ENCODE results near the gene QKI.

The QKI gene

DNA sequence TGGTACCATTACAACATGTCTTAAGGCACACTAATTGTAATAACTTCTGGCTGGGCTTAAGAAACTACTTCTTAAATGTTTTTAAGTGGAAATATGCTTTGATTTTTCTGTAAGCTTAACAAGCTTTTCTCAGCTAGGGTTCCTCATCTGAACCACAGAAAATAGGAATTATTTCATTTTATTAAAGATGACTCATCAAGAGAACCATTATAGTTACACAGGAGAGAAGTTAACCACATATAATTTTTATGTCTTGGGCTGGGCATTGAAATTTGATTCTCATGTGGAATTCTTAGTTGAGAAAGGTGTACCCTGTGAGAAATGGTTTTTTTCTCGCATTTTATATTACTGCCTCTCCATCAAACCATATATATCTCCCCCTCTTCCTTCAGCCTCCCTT, 75.1 kb downstream of the QKI start:
- DNase-seq (ENCODE audit: low read depth), result peak; percentile 5

DNA sequence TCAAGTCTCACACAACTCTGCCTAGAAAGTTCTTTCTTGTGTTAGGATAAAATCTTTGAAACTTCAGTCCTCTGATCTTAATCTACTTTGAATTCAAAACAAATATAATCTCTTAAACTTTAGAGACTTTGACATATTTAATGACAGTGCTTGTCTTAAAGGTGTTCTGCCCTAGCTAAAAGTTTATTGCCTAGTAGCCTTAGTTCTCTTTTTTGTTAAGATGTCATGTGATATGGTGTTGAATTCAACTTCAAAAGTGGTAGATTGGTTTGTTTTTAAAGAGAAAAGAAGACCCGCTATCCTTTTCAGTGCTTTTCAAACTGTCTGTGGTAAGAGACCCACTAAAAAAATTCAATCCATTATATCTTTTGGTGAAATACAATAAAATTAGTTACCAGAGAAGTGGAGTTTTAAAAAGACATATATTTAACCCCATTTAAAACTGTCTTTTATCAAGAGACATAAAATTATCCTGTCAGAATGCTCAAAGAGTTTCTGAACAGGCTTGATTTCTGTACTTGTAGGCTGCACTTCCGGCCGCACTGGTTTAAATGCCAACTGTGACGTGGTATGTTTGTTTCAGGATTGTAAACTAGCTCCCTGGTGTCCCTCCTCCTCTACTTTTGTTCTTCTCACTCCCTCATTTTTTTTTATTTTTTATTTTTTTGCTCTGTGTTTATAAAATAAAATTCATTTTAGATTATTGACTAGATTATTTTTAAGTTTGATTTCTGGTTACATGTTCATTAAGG, 76.5 kb downstream of the QKI start:
- peak; percentile 9 for DNase-seq (ENCODE audit: low read depth)

DNA sequence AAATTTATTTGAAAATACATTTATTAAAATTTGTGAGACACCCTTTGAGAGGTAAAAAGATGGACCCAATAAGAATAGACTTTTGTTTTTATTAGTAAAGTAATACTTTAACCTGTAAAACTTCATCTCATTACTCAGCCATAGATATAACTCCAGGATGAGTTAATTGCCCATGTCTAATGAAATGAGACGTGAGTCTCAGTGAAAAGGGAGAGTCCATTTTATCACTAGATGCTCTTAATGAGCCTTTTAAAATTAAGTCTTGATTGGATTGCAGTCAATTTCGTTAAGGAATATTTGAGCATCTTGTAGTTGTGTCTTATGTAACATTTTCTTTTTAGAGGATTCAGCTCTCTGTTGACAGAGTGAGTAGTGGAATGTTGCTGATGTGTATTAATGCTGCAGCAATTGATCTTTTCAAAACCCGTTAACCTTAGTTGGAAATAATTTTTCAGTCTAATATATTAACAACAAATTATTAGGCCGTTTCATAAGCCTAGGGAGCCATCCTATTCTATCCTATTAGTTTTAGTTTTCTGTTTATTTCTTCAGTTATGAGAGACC, 77.3 kb downstream of the QKI start:
- no peak for DNase-seq (ENCODE audit: low read depth)

DNA sequence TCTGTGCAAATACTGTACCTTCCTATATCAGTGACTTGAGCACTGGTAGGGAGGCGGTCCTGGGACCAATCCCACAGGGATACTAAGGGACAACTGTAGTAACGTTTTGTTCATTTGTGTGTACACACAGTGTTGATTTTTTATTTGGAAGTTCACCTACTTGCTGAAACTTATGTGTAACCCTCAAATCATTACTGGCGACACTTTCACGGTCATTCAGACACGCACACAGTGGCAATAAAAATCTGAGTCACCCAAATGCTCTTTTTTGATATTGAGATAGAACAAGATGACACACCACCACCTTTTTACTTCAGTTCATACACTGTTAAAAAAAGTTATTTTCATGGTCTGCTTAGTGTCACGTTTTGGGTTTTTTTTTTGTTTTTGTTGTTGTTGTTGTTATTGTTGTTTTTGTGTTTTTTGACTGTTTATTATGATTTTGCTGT, 79.8 kb downstream of the QKI start:
- peak; percentile 13 for DNase-seq (ENCODE audit: low read depth)

DNA sequence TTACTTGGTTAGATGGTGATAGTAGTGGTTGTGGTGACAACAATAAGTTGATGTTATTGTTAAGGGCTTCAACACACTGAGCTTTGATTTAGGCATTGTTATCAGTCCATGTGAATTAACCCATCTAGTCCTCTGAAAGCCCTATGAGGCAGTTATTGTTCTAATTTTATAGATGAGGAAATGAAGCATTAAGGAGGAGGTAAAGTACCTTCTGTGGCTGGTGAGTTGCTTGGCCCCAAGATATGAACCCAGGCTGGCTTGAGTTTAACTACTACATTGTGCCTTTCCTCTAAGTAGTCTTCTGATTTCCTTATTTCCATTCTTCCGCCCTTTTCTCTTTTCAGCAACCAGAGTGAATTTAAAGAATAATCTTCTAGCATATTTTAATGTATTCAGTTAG, 81.7 kb downstream of the QKI start:
- no peak for DNase-seq (ENCODE audit: low read depth)

DNA sequence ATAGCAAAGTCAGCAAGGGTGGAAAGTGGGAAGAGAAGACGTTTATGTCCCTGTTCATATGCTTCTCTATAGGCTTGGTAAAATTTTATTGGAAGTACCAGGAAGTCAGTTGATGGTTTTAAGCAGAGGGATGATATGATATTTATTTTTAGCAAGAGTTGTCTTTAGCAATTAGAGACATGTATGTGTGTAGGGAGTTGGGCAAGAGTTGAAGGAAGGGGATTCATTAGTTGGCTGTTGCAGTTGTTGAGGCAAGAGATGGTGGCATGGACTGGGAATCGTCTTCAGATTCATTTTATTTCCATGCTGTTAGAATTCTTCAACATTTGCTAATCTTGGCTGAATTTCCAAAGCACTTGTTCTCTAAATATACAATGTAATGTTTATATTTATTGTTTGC, 85.6 kb downstream of the QKI start:
- DNase-seq (ENCODE audit: low read depth), result no peak

DNA sequence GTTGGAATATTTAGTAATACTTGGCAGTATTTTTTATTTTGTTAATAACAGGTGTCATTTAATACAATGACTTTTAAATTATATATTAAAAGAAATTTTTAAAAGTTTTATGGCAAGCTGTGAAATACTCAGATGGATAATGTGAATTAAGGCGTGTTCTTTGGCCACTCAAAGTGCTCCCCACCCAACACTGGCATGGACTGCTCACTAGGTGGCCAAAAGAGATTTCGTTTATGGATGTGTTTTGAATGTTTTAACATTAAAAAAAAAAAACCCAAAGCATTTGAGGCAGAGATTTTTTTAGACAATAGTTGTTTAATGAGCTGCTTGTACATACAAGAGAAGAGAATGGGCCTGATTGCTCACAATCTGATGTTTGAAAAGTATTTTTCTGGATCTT, 86.5 kb downstream of the QKI start:
- DNase-seq (ENCODE audit: low read depth), result no peak

DNA sequence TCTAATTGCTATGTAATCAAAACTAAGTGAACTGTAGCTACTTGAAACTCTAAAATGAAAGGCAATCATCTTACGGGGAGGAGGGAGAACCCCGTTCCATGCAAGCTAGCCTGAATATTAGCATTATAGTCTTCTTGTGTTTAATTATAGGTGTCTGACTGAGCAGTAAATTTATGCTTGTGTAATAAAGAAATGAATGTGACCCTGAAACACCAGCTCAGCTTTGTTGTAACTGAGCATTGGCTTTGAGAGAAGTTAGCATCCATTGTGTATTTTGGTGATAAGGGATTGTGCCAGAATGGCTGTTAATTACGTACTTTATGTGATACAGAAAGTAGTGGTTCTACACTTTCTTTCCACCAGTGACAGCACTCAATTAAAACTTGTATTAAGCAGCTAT, 86.9 kb downstream of the QKI start:
- DNase-seq (ENCODE audit: low read depth), result no peak

DNA sequence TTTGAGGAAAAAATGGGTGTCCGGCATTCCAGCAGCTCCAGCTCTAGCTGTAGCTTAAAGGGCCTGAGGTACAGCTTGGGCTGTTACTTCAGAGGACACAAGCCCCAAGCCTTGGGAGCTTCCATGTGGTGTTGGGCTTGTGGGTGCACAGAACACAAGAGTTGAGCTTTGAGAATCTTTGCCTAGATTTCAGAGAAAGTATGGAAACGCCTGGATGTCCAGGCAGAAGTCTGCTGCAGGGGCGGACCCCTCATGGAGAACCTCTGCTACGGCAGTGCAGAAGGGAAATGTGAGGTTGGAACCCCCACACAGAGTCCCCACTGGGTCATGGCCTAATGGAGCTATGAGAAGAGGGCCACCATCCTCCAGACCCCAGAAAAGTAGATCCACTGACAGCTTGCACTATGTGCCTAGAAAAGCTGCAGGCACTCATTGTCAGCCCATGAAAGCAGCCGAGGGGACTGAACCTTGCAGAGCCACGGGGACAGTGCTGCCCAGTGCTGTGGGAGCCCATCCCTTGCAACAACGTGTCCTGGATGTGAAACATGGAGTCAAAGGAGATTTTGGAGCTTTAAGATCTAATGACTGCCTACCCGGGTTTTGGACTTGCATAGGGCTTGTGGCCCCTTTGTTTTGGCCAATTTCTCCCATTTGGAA, 90.6 kb downstream of the QKI start:
- DNase-seq (ENCODE audit: low read depth), result no peak

DNA sequence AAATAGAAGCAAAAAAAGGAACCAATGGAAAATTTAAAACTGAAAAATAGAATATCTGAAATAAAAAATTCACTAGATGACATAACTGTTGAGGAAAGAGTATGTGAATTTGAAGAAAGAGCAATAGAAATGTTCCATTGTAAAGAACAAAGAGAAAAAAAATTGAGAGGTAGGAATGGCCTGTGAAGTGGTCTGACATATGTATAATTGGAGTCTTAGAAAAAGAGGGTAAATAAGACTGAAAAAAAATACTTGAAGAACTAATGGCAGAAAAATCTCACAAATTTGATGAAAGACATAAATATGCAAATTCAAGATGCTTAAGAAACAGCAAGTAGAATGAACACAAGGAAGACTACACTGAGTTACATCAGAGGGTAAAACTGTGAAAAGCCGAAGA, 93.4 kb downstream of the QKI start:
- no peak for DNase-seq (ENCODE audit: low read depth)

DNA sequence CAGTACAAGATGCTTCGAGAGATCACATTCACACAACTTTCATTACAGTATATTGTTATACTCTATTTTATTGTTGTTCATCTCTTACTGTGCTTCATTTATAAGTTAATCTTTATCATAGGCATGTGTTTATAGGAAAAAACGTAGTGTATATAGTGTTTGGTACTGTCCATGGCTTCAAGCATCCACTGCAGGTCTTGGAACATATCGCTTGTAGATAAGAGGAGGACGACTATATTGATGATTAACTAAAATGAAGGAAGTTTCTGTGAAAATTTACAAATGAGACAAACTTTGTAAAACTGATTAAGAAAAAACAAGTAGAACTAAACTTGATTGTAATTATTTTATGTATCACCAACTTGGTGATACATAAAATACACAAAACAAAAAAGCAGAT, 98.5 kb downstream of the QKI start:
- no peak for DNase-seq (ENCODE audit: low read depth)

DNA sequence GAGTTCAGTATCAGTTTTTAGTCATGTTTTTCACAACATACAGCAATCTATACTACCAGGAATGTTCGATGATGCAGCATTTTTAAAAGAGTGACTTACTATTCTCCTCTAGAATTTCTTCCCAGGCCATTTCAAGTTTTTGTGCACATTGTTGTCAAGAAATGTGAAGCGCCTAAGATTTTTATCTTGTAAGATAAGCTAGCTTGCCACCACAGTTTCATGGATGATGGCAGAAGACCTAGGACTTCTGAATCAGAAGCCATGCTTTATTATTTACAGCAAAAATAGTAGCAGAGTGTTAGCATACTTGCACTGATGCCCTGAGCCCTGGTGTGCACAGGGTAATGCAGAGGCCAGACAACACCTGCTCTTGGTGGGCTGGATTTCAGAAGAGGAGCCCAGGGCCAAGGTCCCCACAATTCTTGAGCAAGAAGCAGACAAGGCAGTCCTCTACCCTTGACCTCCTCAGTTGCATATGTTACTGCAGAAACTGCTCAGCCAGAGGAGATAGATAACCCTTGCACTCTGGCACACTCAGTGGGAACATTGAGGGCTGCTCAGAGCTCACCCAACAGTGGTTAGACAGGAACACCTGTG, 99.2 kb downstream of the QKI start:
- no peak for DNase-seq (ENCODE audit: low read depth)

DNA sequence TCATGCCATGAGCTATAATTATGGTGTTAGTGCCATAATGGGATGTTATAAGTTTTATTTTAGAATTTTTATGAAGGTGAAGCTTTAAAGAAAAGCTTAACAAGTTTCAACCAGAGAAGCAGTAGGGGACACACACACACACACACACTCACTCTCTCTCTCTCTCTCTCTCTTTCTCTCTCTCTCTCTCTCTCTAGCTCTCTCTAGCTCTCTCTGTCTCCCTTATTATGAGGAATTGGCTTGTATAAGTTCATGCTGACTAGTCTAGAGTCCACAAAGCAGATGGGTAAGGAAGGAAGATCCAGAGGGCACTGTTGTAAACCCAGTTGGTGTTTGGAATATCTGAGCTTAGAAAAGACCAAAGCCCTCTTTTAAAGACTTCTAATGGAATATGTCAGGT, 102.4 kb downstream of the QKI start:
- DNase-seq (ENCODE audit: low read depth), result no peak

DNA sequence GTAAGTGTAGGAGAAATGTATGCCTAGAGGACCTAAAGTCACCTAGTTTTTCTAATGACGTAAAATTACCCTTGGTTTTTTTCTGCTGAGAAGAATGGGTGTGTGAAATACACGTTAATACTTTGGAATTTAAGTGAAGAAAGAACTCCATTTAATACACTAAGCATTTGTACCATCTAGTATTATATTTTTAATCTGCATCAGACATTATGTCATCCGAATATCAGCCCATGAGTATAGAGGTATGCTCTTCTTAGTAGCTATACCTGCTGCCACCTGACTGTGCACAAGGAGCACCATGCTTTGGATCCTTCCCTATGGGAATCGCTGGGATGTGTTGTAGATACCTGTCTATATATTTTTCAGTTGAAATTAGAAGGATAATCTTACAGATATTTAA, 106.4 kb downstream of the QKI start:
- no peak for DNase-seq (ENCODE audit: low read depth)

DNA sequence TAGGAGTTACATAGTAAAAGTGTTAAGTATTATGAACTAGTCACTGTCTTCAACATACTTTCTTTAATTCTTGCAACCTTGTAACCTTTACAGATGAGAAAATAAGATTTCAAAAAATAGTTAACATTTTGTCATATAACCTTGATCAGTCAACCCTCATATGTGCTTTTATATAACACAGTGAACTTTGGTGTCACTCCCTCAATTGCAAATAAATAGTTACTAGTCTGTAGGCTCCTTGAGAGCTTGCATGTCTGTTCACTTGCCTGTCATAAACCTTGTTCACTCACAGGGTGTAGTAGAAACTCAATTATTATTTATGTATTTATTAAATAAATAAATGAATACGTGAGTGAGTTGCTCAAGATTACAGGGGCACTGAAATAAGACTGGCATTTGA, 107.5 kb downstream of the QKI start:
- DNase-seq (ENCODE audit: low read depth), result no peak

DNA sequence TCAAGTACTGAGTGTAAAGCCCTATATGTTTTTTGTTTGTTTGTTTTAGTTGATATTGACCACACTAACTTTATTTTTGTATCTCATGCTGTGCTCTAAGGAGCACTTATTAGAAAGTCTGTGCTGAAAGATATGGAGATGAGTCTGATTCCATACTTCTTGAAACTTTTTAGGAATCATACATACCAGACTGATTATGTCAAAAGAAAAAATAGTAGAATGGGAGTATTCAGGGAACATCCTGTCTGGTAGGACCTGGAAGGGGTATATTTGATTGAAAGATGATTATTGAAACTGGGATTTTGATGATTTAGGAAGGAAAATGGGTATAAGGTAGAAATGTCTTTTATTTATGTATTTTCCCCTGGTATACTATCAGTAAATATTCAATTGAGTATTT, 111.4 kb downstream of the QKI start:
- no peak for DNase-seq (ENCODE audit: low read depth)

DNA sequence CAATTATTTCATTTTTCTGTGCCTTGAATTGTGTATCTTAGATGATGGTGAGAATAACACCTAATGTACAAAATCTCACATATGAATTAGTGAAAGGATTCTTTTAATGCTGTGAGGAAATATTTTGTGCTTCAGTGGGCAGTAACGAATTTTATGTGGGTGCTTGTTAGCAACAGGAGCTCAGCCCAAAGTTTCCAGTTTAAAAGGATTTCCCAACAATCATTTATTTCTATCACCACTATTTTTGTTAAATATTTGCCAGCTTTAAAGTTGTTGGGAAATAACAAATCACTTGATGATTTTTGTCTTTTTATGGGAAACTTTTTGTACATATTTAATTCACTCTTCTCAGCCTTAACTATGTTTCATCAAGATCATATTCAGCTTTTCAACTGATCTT, 111.8 kb downstream of the QKI start:
- no peak for DNase-seq (ENCODE audit: low read depth)

DNA sequence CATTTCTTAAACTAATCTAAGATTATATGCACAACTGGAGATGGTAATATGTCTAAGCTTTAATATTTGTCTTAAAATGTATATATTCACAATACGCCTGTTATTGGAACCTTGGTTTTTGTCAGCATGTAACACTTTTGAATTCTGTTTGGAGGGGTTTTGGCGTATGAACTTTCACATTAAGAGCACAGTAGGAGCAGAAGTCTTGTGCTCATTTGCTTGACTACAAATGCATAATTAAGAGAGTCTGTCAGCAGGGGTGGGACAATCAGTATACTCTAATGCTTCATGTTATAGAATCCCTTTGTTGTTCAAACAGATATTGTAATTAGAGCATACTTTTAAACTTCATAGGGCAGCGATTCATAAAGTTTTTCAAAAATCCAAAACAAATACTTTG, 112.8 kb downstream of the QKI start:
- no peak for DNase-seq (ENCODE audit: low read depth)

DNA sequence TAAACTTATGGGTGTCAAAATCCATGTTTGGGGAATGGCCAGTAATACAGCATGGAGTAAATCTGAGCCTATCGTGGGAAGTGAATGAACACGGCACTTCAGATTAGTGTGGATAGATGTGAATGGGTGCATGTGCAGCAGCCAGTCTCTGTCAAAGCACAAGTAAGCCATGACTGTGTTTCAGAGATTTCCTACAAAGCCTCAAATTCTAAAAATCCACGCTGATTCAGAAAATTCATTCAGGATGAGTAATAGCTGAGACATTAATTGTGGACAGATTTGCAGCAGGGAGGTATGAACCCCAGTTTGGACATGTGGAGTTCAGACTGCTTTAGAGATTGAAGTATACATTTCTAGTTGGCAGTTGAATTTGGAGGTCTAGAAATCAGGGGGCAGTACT, 115.1 kb downstream of the QKI start:
- peak; percentile 76 for DNase-seq (ENCODE audit: low read depth)

DNA sequence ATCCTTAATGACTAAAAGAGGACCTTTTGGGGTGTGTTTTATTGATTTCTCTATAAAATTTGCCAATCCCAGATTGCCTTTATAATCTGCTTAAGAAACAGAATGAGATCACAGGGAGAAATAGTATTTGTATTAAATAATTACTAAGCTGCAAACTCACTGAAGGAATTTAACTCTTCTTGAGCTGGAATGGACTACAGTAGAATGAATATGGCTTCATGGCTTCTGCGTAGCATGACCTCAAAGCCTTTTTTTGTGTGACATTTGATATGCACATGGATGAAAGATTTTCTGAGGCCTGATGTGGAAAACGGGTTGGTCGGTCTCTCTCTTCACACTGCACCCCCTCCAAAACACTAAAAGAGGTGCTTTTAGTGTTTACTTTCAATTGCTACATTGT, 115.9 kb downstream of the QKI start:
- DNase-seq (ENCODE audit: low read depth), result no peak

DNA sequence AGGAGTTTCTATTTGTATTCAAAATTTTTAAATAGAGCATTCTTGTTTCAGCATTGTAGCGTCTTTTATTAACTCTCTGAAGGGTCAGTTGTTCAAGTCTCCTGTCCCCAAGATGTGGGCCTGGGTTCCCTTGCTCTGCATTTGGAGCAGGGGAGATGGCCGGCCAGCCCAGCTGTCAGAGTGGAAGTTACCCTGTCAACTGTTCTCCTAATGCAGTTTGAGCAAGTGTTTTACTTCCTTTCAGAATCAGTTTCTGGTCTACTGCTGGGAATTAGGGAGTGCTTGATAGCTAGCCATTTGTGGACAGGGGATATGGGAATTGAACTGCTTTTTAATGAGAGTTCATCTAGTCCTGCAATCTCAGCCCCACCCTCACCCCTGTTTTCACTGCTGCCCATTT, 116.6 kb downstream of the QKI start:
- DNase-seq (ENCODE audit: low read depth), result no peak

DNA sequence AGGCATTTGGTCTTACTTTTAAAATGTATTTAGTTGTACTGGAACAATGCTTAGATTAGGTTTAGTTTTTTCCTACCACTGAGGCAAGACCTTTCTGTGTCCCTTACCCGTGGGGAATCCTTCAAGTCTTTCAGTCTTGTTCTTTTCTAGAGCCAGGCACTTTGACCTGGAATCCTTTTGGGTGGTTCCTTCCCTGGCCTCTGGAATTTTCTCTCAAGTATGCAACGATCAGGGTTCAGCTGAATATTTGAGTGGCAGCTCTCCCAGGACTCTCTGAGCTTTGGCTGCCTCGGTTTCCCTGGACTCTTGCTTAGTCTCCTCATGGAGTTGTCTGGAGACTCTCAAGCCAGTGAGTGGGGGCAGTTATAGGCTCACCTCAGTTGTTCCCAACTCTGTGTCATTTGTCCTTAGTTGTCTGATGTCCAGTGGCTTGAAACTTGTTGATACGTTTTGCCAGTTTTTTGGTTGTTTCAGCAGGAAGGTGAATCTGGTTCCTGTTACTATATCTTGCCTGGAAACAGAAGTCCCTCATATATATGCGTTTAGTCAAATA, 118.1 kb downstream of the QKI start:
- no peak for DNase-seq (ENCODE audit: low read depth)

DNA sequence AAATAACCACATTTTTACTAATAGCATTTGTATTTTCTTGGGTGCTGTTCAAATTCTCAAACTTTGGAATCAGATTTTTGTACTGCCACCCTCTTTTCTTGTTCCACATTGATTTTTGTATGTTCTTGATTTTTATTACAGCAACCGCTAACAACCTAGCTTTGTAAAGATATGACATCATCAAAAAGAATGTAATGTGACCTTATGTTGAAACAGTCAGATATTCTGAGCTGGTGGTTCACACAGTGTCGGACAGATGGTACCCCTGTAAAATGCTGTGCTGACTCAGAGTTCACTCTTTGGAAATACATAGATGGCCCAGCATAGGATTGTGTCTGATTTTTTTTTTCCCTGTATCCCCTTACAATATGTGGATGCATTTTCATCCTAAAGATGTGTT, 118.9 kb downstream of the QKI start:
- DNase-seq (ENCODE audit: low read depth), result peak; percentile 71

Data from GM04503 (cell line).